Iris pigment epithelial cell (primary cell): ENCODE results near the gene CYSLTR2.

ENCODE experiments used
- DNase-seq: peaks from one replicate; pipeline ENCODE4 v3.0.0-alpha.2; 2011; ENCODE audit warnings: low read depth

CYSLTR2 gene

GRCh38 chr13:48653472-48653939 lies at the start of gene CYSLTR2:
TSS of gene CYSLTR2 (plus strand) at chr13:48653929. CDS start at chr13:48706818, 52,889 bp downstream.
- peak; percentile 39 for DNase-seq

GRCh38 chr13:48615049-48615448 lies 38.7 kb upstream of the CYSLTR2 start:
- no peak for DNase-seq

- no peak for DNase-seq
Observed at GRCh38 chr13:48618937-48619336, 34.8 kb upstream of the CYSLTR2 start.

- no peak for DNase-seq
Observed at GRCh38 chr13:48621056-48621455, 32.7 kb upstream of the CYSLTR2 start.

- no peak for DNase-seq
Observed at GRCh38 chr13:48624016-48624415, 29.7 kb upstream of the CYSLTR2 start.

GRCh38 chr13:48624858-48625257 lies 28.9 kb upstream of the CYSLTR2 start:
- peak; percentile 74 for DNase-seq

- DNase-seq, result no peak
Observed at GRCh38 chr13:48625413-48626076, 28.2 kb upstream of the CYSLTR2 start.

GRCh38 chr13:48626077-48626449 lies 27.7 kb upstream of the CYSLTR2 start:
- DNase-seq, result peak; percentile 87

GRCh38 chr13:48626726-48627451 lies 26.8 kb upstream of the CYSLTR2 start:
- peak; percentile 29 for DNase-seq

- DNase-seq, result no peak
Observed at GRCh38 chr13:48629277-48629676, 24.5 kb upstream of the CYSLTR2 start.

GRCh38 chr13:48630291-48630690 lies 23.4 kb upstream of the CYSLTR2 start:
- DNase-seq, result no peak

GRCh38 chr13:48630773-48631172 lies 23.0 kb upstream of the CYSLTR2 start:
- DNase-seq, result no peak

GRCh38 chr13:48631441-48631840 lies 22.3 kb upstream of the CYSLTR2 start:
- DNase-seq, result peak; percentile 25

- DNase-seq, result no peak
Observed at GRCh38 chr13:48633700-48634099, 20.0 kb upstream of the CYSLTR2 start.

GRCh38 chr13:48634636-48635035 lies 19.1 kb upstream of the CYSLTR2 start:
- DNase-seq, result no peak

GRCh38 chr13:48635478-48635877 lies 18.3 kb upstream of the CYSLTR2 start:
- DNase-seq, result no peak

GRCh38 chr13:48636550-48636949 lies 17.2 kb upstream of the CYSLTR2 start:
- DNase-seq, result peak; percentile 96

GRCh38 chr13:48637601-48638000 lies 16.1 kb upstream of the CYSLTR2 start:
- DNase-seq, result no peak

GRCh38 chr13:48640767-48641166 lies 13.0 kb upstream of the CYSLTR2 start:
- DNase-seq, result no peak

GRCh38 chr13:48641404-48641803 lies 12.3 kb upstream of the CYSLTR2 start:
- no peak for DNase-seq

- DNase-seq, result no peak
Observed at GRCh38 chr13:48642061-48642460, 11.7 kb upstream of the CYSLTR2 start.

GRCh38 chr13:48643159-48643558 lies 10.6 kb upstream of the CYSLTR2 start:
- no peak for DNase-seq

GRCh38 chr13:48644141-48644540 lies 9.6 kb upstream of the CYSLTR2 start:
- no peak for DNase-seq

- no peak for DNase-seq
Observed at GRCh38 chr13:48644951-48645350, 8.8 kb upstream of the CYSLTR2 start.
